HL-60 (cell line): ENCODE results near the gene RAP1GAP.
A peak's percentile ranks its signal among the peaks of the same experiment; 100 is the strongest.

Experiments
- DNase-seq, 2 experiments: peaks; one replicate each; pipeline ENCODE4 v3.0.0-alpha.2; 2010 to 2020; ENCODE audit warnings: low read depth in 1 of 2, low spot score in 1 of 2
- H3K27ac ChIP-seq: fragments of 250-450 bp; sonication (Bioruptor Pico); replicated peaks from 2 replicates; pipeline ENCODE4 v1.5.1; 2020; ENCODE audit warnings: mild to moderate bottlenecking, moderate library complexity
- H3K27me3 ChIP-seq: fragments of 250-450 bp; sonication (Bioruptor Pico); 2 replicates; pipeline ENCODE4 v1.5.1; 2021; ENCODE audit warnings: mild to moderate bottlenecking, moderate library complexity; ENCODE audit not compliant: insufficient read depth, poor library complexity, severe bottlenecking
- H3K4me3 ChIP-seq: replicated peaks from 2 replicates; pipeline ENCODE4 v1.5.1; 2011; ENCODE audit warnings: mild to moderate bottlenecking, control low read depth, low read length; ENCODE audit not compliant: insufficient read depth
- CTCF ChIP-seq: IDR thresholded peaks from one replicate; pipeline ENCODE4 v1.5.1; 2011; ENCODE audit warnings: low read length, control low read depth, inconsistent platforms; ENCODE audit not compliant: insufficient read depth
- GABPA ChIP-seq: IDR thresholded peaks from 2 replicates; pipeline ENCODE4 v1.6.1; 2012; ENCODE audit warnings: low read depth
- POLR2AphosphoS5 ChIP-seq: IDR thresholded peaks from 2 replicates; pipeline ENCODE4 v1.6.1; 2012; ENCODE audit warnings: low read depth
- REST ChIP-seq: IDR thresholded peaks from 2 replicates; pipeline ENCODE4 v1.6.1; 2012; ENCODE audit warnings: low read depth; ENCODE audit not compliant: insufficient replicate concordance
- SPI1 ChIP-seq: IDR thresholded peaks from 2 replicates; pipeline ENCODE4 v1.6.1; 2012; ENCODE audit warnings: low read depth, mild to moderate bottlenecking, borderline replicate concordance

RAP1GAP gene

GRCh38 chr1:21651214-21652042 lies 17.7 kb downstream of the RAP1GAP start:
- TF ChIP-seq REST (no peak), CTCF (no peak), SPI1 (no peak), POLR2AphosphoS5 (no peak), GABPA (no peak)
- H3K27ac ChIP-seq: no peak overlapping the region
- H3K4me3 ChIP-seq: peak overlapping the region; percentile 33
- H3K27me3 ChIP-seq: peaks cover 27% of the 10 kb centered on the region
- DNase-seq: no peak

GRCh38 chr1:21650400-21650799 lies 18.8 kb downstream of the RAP1GAP start:
- TF ChIP-seq GABPA (no peak), REST (no peak), SPI1 (no peak), POLR2AphosphoS5 (no peak), CTCF (no peak)
- no peak overlapping the region for H3K4me3 ChIP-seq
- H3K27ac ChIP-seq: no peak overlapping the region
- peaks cover 27% of the 10 kb centered on the region for H3K27me3 ChIP-seq
- DNase-seq: no peak

GRCh38 chr1:21649315-21649714 lies 19.8 kb downstream of the RAP1GAP start:
- TF ChIP-seq CTCF (no peak), REST (no peak), GABPA (no peak), POLR2AphosphoS5 (no peak), SPI1 (no peak)
- no peak overlapping the region for H3K4me3 ChIP-seq
- H3K27ac ChIP-seq: no peak overlapping the region
- peaks cover 27% of the 10 kb centered on the region for H3K27me3 ChIP-seq
- DNase-seq: no peak
